Brain microvascular endothelial cell (primary cell): ENCODE data around the gene MYOC.
A peak's percentile ranks its signal among the peaks of the same experiment; 100 is the strongest.
"Not testable (repeated sequence)": the region's sequence is repeated elsewhere in the genome, so short reads cannot be mapped to it uniquely, and the experiment has no call there.

ENCODE experiments used
- DNase-seq: peaks from one replicate; pipeline ENCODE4 v3.0.0-alpha.2; 2020
- H3K27ac ChIP-seq: fragments of 250-450 bp; sonication (Bioruptor Pico); 2 replicates; pipeline ENCODE4 v1.5.1; 2020; ENCODE audit warnings: mild to moderate bottlenecking, moderate library complexity
- H3K27me3 ChIP-seq: fragments of 250-450 bp; sonication (Bioruptor Pico); replicated peaks from 2 replicates; pipeline ENCODE4 v1.5.1; 2020; ENCODE audit warnings: mild to moderate bottlenecking
- H3K36me3 ChIP-seq: fragments of 250-450 bp; sonication (Bioruptor Pico); replicated peaks from 2 replicates; pipeline ENCODE4 v1.5.1; 2020; ENCODE audit warnings: mild to moderate bottlenecking
- H3K4me3 ChIP-seq: 2 replicates; pipeline ENCODE4 v1.5.1; 2011; ENCODE audit warnings: low read depth, mild to moderate bottlenecking, control low read depth, low read length, moderate library complexity
- in situ Hi-C: cut with HindIII; loops from 2 replicates; pipeline ENCODE4 v1.10.0; 2017; ENCODE audit warnings: low sequenced_read_pairs, low pct_ligation_motif_present
- TF ChIP-seq, protein P1 (sequence below): IDR thresholded peaks from 2 replicates; pipeline ENCODE4 v1.5.1; 2011; ENCODE audit warnings: low read depth, mild to moderate bottlenecking, moderate library complexity, low read length, control low read depth, inconsistent platforms; ENCODE audit errors: missing control alignments

MYOC gene

DNA sequence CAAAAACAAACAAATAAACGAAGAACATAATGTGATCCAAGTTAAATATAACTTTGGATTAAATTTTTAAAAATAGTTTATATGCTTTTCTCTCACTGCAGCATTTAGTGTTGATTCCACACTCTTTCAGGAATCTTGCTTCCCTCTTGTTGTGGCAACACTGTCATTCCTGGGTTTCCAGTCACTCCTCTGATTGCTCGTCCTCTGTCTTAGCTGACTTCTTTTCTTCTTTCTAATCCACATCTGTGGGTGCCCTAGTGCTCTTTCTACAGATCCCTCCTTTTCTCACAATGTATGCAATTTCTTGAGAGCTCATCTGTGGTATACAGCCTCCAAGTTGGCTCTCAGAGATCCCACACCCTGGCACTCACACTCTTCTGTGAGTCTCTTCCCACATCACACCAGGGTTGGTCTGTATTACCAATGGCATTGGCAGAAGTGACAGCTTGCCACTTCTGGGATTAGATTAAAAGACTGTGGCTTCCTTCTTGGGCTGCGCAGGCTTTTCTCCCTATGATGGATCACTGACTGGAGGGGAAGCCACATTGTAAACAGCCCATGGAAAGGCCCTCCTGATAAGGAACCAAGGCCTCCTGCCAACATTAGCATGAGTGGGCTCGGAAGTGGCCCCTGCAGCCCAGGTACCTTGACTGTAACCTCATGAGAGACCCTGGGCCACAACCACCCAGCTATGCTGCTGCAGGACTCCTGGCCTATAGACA lies 11.5 kb upstream of the MYOC start:
- no peak for DNase-seq
- H3K27me3 ChIP-seq, result no peaks in the 10 kb centered on the region
- no peak overlapping the region for H3K4me3 ChIP-seq
- TF ChIP-seq, protein P1, sequence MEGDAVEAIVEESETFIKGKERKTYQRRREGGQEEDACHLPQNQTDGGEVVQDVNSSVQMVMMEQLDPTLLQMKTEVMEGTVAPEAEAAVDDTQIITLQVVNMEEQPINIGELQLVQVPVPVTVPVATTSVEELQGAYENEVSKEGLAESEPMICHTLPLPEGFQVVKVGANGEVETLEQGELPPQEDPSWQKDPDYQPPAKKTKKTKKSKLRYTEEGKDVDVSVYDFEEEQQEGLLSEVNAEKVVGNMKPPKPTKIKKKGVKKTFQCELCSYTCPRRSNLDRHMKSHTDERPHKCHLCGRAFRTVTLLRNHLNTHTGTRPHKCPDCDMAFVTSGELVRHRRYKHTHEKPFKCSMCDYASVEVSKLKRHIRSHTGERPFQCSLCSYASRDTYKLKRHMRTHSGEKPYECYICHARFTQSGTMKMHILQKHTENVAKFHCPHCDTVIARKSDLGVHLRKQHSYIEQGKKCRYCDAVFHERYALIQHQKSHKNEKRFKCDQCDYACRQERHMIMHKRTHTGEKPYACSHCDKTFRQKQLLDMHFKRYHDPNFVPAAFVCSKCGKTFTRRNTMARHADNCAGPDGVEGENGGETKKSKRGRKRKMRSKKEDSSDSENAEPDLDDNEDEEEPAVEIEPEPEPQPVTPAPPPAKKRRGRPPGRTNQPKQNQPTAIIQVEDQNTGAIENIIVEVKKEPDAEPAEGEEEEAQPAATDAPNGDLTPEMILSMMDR, result no peak
- no peaks in the 10 kb centered on the region for H3K36me3 ChIP-seq
- H3K27ac ChIP-seq, result no peak overlapping the region
- in situ Hi-C loops, result no loop called here

GRCh38 chr1:171663036-171663853 lies 10.8 kb upstream of the MYOC start:
- Histone ChIP-seq H3K36me3 (no peaks in the 10 kb centered on the region), H3K27me3 (no peaks in the 10 kb centered on the region), H3K4me3 (no peak overlapping the region), H3K27ac (no peak overlapping the region)
- TF ChIP-seq, protein P1, result no peak
- in situ Hi-C loops, result no loop called here
- no peak for DNase-seq

- H3K27me3 ChIP-seq, result no peaks in the 10 kb centered on the region
- H3K36me3 ChIP-seq, result no peaks in the 10 kb centered on the region
- H3K27ac ChIP-seq, result no peak overlapping the region
- DNase-seq, result no peak
- TF ChIP-seq, protein P1, result no peak
- H3K4me3 ChIP-seq, result no peak overlapping the region
- in situ Hi-C loops, result no loop called here
Measured at GRCh38 chr1:171661076-171661650, 8.7 kb upstream of the MYOC start.

GRCh38 chr1:171656206-171656605 lies 3.7 kb upstream of the MYOC start:
- H3K27ac ChIP-seq, DNase-seq, in situ Hi-C loops, H3K4me3 ChIP-seq, H3K36me3 ChIP-seq, H3K27me3 ChIP-seq: not testable (repeated sequence)

- TF ChIP-seq, protein P1, result no peak
- no peak for DNase-seq
- H3K27ac ChIP-seq, result no peak overlapping the region
- no peaks in the 10 kb centered on the region for H3K27me3 ChIP-seq
- no peaks in the 10 kb centered on the region for H3K36me3 ChIP-seq
- H3K4me3 ChIP-seq, result no peak overlapping the region
- in situ Hi-C loops, result no loop called here
Measured at GRCh38 chr1:171655746-171656116, 3.2 kb upstream of the MYOC start.

DNA sequence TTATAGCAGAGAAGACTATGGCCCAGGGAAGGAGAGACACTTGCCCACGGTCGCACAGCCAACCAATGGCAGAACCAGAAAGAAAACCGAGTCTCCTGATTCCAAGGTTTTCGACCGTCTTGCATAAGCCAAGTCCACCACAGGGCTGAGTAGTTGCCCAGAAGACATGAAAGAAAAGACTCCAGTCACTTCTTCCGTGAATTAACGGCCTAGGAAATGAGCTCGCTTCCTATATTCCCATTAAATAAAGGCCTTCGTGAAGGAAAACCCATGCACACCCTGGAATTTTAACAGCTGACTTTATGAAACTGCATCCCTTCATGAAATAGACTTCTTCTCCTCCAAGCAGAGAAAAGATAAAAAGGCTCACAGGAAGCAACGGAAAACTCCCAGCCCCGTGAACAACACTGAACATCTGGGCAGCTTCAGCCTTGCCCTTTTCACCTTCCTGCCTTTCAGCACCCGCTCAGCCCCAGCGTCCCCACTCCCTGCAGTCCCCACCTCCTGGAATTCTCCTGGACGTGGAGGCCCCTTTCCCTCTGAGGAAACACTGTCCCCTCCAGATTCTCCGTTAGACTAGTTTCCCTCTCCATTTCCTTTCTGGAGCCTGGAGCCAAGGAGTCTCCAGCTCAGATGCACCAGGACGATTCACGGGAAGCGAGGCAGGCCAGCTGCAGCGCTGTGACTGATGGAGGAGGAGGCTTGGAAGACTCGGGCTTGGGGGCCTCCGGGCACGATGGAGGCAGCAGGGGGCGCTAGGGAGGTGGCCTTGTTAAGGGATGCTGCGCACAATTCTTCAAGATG lies 2.7 kb upstream of the MYOC start:
- peak; percentile 64 for DNase-seq
- peak overlapping the region; percentile 9 for H3K27ac ChIP-seq
- in situ Hi-C loops, result no loop called here
- peak overlapping the region; percentile 9 for H3K4me3 ChIP-seq
- H3K27me3 ChIP-seq, result no peaks in the 10 kb centered on the region
- TF ChIP-seq, protein P1, result peak; percentile 91
- H3K36me3 ChIP-seq, result no peaks in the 10 kb centered on the region
